Measurements from ENCODE around the gene IGF2BP1.
"Not testable (repeated sequence)": the region's sequence is repeated elsewhere in the genome, so short reads cannot be mapped to it uniquely, and the experiment has no call there.

The IGF2BP1 gene

DNA sequence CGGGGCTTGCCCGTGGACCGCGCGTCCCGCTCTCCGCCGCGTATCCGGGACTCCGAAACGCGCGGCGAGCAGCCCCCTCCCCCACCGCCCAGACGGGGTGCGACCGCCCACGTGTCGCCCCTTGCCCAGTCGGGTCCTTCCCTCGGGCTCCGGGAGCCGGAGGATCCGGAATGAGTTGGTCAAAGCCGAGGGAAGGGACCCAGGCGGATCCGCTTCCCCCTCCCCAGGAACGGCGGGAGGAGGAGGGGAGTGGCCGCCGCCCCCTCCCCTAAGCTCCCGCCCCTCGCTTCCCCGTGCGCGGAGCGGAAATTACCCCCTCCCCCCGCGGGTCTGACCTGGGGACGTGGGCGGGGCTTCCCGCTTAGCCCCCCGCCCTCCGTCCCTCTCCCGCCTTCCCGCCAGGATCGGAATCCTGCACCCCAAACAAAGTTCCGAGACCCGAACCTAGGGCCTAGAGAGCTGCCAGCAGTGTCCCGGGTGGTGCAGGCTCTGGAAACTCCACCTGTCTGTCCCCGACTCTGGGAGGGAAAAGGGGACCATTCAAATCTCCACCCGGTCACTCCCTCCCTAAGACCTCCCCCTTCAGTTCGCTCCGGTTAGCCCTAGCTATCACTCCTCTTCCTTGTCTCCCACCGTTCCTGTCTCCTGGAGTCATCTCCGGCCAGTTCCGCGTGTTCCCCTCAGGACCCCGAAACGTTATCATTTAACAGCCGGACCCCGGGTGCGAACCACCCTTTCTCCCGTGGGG lies 1.0 kb upstream of the IGF2BP1 start:
- no peak for DNase-seq (ENCODE audit: low read depth)

- no peak for DNase-seq (ENCODE audit: low read depth)
Measured at GRCh38 chr17:48996722-48997102, 473 bp upstream of the IGF2BP1 start.

DNA sequence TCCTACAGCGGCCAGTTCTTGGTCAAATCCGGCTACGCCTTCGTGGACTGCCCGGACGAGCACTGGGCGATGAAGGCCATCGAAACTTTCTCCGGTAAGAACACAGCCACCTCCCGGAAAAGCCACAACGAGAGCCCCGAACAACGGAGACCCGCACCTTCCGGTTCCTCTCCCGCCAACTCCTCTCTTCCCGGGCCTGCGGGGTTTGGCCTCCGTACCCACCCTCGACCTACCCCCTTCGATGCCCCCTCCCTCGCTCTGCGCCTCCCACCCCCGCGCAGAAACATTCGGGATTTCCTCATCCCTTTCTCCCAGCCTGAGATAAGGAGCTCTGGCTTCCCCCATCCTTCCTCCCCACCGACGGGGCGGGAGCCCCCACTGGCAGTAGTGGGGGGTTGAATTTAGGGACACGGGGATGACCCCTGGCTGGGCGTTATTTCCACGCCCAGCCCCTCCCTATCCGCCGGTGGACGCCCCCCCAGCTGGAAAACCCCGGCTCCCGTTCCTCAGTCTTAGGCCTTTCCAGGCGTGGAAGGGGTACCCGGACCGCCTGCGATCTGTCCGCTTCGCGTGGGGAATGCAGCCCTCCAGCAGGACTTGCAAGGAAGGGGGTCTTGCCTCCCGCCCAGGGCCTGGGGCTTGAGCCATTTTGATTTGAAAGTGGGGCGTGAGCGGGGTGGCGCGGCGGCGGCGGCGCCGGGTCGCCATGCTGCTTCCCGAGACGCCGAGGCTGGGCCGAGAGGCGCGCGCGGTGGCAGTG lies 822 bp downstream of the IGF2BP1 start:
- no peak for DNase-seq (ENCODE audit: low read depth)

DNA sequence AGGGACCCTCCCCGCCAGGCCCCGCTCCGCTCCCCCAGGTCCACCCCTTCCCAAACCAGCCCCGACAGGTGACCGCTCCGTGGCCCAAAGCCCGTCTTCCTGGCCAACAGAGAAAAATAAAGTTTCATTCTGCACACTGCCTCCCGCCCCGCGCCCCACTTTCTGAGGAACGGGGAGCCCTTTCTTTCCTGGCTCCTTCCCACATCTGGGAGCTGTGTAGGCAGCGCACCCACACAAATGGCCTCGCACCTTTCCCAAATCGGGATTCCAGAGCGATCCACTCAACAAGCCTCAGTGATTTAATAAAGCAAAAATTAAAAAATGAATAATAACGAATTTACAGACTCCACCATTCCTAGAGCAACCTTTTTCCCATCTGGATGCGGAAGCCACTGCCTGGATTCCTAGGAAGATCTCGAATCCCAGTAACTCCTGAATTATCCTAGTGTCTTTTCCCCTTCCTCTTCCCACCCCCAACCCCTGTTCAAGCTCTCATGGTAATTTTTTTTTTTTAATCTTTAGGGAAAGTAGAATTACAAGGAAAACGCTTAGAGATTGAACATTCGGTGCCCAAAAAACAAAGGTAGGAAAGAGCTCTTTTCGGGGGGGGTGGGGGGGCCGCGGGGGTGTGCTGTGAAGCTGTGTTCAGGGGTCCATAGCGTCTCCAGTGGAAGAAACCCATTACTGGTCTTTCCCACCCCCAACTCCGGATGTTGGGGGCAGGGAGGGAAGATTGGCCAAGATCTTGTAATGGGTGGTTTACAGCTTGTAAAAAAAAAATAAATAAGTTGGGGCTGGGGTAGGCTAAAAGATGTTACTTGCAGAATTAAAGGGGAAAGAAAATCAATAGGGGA lies 1.6 kb downstream of the IGF2BP1 start:
- no peak for DNase-seq (ENCODE audit: low read depth)

DNA sequence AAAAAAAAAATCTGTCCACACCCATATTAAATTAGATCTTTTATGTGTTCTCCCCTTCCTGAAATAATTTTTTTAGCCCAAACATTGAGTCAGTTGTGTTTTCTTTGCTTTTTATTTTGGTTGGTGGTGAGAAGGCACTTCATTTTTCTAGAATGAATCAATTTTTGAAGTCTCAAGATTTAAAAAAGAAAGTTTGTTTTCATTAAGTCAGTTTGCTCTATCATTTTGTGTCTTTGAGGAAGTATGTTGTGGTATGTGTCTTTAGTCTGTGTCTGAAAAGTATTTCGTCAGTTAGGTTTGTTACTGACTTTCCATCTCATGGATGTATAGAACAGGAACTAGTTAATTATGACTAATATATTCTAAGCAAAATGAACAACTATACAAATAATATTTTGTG lies 3.8 kb downstream of the IGF2BP1 start:
- no peak for DNase-seq (ENCODE audit: low read depth)

DNA sequence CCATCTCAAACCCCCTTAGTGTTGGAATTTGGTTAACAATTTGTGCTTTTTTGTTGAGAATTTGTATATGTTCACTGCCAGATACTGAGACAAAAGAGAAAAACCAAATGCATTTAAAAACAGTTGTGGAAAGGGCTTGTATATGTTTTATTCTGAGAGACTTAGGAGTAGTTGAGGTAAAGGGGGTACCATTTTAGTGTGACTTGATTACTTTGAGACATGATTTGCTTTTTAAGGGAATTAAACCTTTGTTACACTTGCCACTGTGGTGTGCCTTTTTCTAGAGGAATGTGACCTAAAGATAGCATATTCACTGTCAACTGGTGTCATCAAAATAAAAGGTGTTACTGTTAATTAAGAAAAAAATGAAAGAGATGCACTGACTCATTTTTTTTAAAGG lies 4.5 kb downstream of the IGF2BP1 start:
- DNase-seq (ENCODE audit: low read depth), result no peak

DNA sequence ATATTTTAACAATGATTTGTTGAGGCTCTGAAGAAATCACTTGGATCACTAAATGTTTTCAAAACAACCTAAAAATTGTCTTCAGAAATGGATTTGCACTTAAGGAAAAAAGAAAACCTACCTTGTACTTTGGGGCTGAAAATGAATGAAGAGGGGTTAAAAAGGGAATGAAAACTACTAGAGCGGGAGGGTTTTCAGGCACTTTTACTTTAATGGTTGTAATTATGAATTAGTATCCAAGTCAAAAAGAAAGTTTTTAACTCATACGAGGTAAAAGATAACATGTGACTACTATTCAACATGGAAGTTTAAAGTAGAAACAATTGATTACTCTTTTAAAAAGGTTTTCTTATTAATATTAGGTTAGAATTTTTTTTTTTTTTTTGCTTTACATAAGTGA lies 5.1 kb downstream of the IGF2BP1 start:
- DNase-seq (ENCODE audit: low read depth), result no peak

- DNase-seq (ENCODE audit: low read depth), result no peak
Measured at GRCh38 chr17:49002766-49003165, 5.6 kb downstream of the IGF2BP1 start.

DNA sequence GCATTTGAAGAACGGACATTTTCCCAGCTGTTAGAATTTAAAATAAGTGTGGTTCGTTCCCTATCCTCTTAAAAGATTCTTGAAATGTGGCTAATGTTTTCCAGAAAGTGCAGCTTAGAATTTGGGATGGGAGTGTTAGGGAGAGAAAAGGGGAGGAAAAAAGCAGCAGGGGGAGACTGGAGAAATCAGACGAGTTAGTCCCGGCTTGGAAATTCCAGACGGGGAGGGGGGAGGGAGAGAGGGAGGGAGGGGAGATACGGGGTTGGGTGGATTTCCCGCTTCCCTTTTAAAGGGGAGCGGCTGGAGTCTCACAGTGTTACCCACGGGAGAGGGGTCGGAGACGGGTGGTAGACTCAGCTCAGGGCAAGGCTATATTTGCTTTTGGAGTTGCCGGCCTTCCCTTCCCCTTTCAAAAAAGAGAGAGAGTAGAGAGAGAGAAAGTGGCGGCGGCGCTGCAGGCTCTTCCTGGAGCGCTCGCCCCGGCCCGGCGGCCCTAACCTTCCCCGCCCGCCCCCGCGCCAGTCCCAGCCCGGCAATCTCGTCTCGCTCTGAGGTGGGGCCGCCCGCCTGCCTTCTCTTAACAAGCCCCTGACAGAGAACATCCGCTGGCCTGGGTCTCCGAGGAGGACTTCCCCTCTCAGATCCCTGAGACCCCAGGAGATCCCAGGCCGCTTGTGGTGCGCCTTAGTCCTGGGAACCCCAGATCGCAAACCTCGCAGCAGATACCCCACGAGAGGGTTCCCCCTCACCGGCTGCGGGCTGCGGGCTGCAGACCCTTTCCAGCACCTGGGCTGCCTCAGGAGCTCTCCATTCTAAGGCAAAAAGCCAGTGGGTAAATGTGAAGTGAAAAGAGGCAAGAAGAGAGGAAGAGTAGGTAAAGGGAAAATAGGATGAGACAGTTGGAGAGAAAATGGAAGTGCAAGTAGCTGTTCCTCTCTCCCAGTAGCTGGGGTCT lies 6.6 kb downstream of the IGF2BP1 start:
- no peak for DNase-seq (ENCODE audit: low read depth)

DNA sequence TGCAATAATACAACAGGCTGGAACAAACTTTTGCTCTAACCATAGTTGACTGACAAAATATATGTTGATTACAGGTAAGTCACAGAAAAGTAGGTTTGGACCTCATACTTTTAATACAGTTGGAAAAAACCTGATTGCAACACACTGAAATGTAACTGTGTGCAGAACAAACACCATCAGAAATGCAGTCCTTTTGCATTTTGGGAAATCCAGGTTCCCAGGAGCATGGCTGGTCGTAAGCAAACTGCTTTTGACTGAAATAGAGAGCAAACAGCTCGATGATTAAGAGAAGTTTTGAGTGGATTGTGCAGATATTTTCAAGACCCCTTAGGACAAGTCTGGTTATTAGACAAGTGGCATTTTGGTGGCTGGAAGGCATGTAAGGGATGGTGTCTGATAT lies 8.0 kb downstream of the IGF2BP1 start:
- no peak for DNase-seq (ENCODE audit: low read depth)

GRCh38 chr17:49008908-49009307 lies 11.7 kb downstream of the IGF2BP1 start:
- DNase-seq (ENCODE audit: low read depth), result not testable (repeated sequence)

- no peak for DNase-seq (ENCODE audit: low read depth)
Measured at GRCh38 chr17:49012769-49013255, 15.6 kb downstream of the IGF2BP1 start.

- no peak for DNase-seq (ENCODE audit: low read depth)
Measured at GRCh38 chr17:49013311-49014213, 16.4 kb downstream of the IGF2BP1 start.

DNA sequence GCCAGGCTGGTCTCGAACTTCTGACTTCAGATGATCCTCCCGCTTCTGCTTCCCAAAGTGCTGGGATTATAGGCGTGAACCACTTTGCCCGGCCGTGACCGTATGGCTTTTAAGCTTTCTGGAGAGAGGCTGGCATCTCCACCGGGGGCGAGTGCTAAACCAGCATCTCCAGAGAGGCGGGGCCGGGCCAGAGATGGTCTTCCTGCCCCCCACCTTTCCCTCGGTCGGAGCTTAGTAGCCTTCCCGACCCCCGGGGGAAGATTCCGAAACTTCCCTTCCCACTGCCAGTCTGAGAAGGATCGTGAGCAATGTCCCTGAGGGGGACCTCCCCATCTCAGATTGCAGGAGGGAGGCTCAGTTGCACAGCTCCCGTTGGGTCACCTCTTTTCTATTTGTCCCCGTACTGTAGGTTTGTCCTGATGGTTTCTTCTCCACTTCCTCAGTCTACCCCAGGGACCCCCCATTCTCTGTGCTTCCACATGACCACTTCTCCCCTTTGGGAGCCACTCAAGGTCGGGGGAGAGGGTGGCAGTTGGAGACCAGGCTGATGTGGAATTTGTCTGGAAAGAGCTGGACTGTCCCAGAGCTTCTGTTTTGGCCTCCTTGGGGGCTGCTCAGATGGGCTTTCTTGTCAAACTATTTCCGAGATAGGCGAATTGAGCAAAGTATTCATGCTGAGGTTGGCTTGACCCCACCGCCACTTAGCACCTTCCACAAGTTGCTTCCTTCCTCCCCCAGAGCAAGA lies 18.2 kb downstream of the IGF2BP1 start:
- no peak for DNase-seq (ENCODE audit: low read depth)

GRCh38 chr17:49015924-49016774 lies 19.0 kb downstream of the IGF2BP1 start:
- DNase-seq (ENCODE audit: low read depth), result no peak

DNA sequence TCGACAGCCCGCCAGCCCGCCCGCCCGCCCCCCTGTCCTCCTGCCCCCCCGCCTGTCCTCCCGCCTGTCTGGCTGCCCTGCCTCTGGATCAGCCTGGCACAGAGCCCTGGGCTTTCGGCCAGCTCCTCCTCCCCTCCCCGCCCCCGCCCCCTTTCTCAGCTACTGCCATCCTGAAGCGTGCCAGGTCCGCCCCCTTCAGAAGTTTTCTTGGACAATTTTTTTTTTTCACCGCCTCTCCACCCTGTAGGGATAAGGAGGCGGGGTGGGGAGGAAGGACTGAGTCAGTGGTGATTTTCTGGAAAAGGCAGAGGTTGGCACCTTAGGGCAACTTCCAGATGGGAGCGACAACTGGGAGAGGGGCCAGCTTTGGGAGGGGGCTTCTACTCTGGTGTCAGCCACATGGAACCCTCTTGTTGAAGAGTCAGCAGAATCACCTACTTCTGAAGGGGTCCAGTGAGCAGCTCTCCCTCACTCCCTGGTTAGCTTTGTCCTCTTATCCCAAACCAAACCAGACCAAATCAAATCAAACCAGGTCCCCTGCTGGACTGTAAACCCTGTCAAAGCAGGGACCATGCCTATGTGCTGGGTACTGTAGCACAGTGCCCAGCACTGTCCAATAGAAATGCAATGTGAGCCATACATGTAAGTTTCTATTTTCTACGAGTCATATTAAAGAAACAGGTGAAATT lies 19.7 kb downstream of the IGF2BP1 start:
- DNase-seq (ENCODE audit: low read depth), result no peak

- DNase-seq (ENCODE audit: low read depth), result no peak
Measured at GRCh38 chr17:49018116-49018612, 21.0 kb downstream of the IGF2BP1 start.

DNA sequence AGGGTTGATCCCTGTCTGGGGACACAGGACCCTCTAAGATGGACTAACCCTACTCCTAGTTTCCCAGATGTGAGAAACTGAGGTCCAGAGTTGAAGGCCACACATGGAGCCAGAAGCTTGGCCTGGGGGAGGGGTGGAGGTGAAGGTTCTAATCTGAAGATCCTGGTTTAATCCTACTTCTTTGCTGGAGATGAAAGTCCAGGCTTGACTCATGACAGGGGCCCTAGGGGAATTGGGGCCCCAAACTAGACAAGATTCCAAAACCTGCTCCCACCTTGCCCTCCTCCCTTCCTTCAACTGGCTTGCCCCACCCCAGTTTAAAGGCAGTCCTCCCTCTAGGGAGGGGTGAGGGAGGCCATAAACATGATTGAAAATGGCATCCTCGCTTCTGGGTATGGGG lies 21.6 kb downstream of the IGF2BP1 start:
- no peak for DNase-seq (ENCODE audit: low read depth)
